RWPE2 (cell line): ENCODE measurements around the gene UGT1A8.
"Not testable (repeated sequence)": the region's sequence is repeated elsewhere in the genome, so short reads cannot be mapped to it uniquely, and the experiment has no call there.

Experiments used
- ATAC-seq: fragments of 200-7000 bp; cut with Tn5 transposase; 3 replicates; pipeline ENCODE4 v1.9.1; 2021; ENCODE audit warnings: low read depth
- DNase-seq: peaks from one replicate; pipeline ENCODE4 v3.0.0-alpha.2; 2020; ENCODE audit warnings: low spot score
- H3K27ac ChIP-seq: fragments of 450-650 bp; 2 replicates; pipeline ENCODE4 v1.5.1; 2017; ENCODE audit warnings: mild to moderate bottlenecking; ENCODE audit not compliant: poor library complexity, severe bottlenecking
- H3K27me3 ChIP-seq: fragments of 250-450 bp; sonication (Bioruptor Pico); 2 replicates; pipeline ENCODE4 v1.5.1; 2021; ENCODE audit warnings: mild to moderate bottlenecking, moderate library complexity; ENCODE audit not compliant: insufficient read depth, poor library complexity, severe bottlenecking
- H3K36me3 ChIP-seq: fragments of 250-450 bp; sonication (Bioruptor Pico); 2 replicates; pipeline ENCODE4 v1.5.1; 2020; ENCODE audit warnings: low read depth, mild to moderate bottlenecking, moderate library complexity
- H3K4me1 ChIP-seq: fragments of 250-450 bp; sonication (Bioruptor Pico); 2 replicates; pipeline ENCODE4 v1.5.1; 2021; ENCODE audit warnings: mild to moderate bottlenecking, moderate library complexity; ENCODE audit not compliant: insufficient read depth, poor library complexity, severe bottlenecking
- H3K4me3 ChIP-seq: fragments of 250-450 bp; sonication (Bioruptor Pico); 2 replicates; pipeline ENCODE4 v1.5.1; 2021; ENCODE audit warnings: mild to moderate bottlenecking, moderate library complexity; ENCODE audit not compliant: severe bottlenecking
- H3K9me3 ChIP-seq: fragments of 250-450 bp; sonication (Bioruptor Pico); 2 replicates; pipeline ENCODE4 v1.5.1; 2021; ENCODE audit warnings: mild to moderate bottlenecking, moderate library complexity; ENCODE audit not compliant: severe bottlenecking
- TF ChIP-seq, protein P1 (sequence below): fragments of 450-650 bp; IDR thresholded peaks from one replicate; pipeline ENCODE4 v1.5.1; 2017; ENCODE audit warnings: mild to moderate bottlenecking, moderate library complexity; ENCODE audit not compliant: poor library complexity, severe bottlenecking

Gene UGT1A8

DNA sequence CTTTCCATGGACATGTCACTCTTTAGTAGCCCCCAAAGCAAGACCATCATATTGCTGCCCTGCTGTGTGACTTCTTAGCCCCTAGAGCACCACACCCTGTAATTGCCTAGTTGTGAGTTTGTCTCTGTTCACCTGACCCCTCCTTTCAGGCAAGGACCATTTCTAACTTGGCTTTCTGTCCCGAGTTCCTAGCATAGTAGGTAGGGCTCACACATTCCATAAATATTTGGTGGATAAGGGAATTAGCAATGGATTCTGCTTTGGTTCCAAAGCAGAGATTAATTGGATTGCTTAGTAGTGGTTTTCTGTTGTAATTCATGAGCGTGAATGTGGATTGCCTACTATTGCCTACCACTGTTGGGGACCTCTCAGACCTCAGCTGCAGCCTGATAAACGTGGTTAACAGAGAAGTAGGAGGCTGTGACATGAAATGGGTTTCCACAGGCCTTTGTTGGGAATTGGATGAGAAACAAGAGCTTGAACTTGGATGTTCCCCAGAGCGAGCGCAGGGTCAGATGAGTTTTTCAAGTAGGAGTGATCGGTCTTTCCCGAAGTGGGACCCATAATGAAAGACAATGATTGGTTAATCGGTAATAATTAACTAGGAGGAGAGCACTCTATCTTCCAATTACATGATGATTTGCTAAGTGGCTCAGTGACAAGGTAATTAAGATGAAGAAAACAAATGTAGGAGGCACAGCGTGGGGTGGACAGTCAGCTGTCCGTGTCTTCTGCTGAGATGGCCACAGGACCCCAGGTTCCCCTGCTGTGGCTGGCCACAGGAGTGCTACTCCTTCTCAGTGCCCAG is 129.2 kb downstream of the UGT1A8 start:
- ATAC-seq (no peak), DNase-seq (no peak)
- Histone ChIP-seq H3K27ac (no peak overlapping the region), H3K36me3 (no peaks in the 10 kb centered on the region), H3K9me3 (no peaks in the 10 kb centered on the region), H3K4me1 (no peaks in the 10 kb centered on the region), H3K27me3 (no peaks in the 10 kb centered on the region), H3K4me3 (no peak overlapping the region)
- TF ChIP-seq, protein P1, sequence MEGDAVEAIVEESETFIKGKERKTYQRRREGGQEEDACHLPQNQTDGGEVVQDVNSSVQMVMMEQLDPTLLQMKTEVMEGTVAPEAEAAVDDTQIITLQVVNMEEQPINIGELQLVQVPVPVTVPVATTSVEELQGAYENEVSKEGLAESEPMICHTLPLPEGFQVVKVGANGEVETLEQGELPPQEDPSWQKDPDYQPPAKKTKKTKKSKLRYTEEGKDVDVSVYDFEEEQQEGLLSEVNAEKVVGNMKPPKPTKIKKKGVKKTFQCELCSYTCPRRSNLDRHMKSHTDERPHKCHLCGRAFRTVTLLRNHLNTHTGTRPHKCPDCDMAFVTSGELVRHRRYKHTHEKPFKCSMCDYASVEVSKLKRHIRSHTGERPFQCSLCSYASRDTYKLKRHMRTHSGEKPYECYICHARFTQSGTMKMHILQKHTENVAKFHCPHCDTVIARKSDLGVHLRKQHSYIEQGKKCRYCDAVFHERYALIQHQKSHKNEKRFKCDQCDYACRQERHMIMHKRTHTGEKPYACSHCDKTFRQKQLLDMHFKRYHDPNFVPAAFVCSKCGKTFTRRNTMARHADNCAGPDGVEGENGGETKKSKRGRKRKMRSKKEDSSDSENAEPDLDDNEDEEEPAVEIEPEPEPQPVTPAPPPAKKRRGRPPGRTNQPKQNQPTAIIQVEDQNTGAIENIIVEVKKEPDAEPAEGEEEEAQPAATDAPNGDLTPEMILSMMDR = no peak

DNA sequence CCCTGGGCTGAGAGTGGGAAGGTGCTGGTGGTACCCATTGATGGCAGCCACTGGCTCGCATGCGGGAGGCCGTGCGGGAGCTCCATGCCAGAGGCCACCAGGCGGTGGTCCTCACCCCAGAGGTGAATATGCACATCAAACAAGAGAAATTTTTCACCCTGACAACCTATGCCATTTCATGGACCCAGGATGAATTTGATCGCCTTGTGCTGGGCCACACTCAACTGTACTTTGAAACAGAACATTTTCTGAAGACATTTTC is 129.8 kb downstream of the UGT1A8 start:
- TF ChIP-seq, protein P1 = no peak
- Histone ChIP-seq H3K4me3 (no peak overlapping the region), H3K27ac (no peak overlapping the region), H3K27me3 (no peaks in the 10 kb centered on the region), H3K9me3 (no peaks in the 10 kb centered on the region), H3K4me1 (no peaks in the 10 kb centered on the region), H3K36me3 (no peaks in the 10 kb centered on the region)
- no peak for ATAC-seq
- DNase-seq = no peak

DNA sequence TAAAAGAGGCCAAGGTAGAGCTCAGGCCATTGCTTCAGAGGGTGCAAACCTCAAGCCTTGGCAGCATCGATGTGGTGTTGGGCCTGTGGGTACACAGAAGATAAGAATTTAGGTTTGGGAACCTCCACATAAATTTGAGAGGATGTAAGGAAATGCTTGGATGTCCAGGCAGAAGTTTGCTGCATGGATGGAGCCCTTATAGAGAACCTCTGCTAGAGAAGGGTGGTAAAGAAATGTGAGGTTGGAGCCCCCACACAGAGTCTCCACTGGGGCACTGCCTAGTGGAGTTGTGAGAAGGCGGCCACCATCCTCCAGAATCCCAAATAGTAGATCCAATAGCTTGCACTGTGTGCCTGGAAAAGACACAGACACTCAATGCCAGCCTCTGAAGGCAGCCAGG is 133.3 kb downstream of the UGT1A8 start:
- ATAC-seq, H3K4me3 ChIP-seq: not testable (repeated sequence)

DNA sequence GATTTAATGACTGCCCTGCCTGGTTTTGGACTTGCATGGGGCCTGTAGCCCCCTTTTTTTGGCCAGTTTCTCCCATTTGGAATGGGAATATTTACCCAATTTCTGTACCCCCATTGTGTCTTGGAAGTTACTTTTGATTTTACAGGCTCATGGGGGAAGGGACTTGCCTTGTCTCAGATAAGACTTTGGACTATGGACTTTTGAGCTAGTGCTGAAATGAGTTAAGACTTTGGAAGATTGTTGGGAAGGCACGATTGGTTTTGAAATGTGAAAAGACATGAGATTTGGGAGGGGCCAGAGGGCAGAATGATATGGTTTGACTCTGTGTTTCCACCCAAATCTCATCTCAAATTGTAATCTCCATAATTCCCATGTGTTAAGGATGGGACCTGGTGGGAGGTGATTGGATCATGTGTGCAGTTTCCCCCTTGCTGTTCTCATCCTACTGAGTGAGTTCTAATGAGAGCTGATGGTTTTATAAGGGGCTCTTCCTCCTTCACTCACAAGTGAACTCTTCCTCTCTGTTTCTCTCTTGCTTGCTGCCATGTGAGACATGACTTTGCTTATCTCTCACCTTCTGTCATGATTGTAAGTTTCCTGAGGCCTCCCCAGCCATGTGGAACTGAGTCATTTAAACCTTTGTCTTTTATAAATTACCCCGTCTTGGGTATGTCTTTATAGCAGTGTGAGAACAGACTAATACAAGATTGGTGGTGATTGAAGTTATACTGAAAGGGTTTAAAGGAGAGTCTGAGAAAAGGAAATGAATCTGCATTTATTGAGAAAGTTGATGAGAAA is 134.0 kb downstream of the UGT1A8 start:
- not testable (repeated sequence) for H3K27me3 ChIP-seq, ATAC-seq, H3K27ac ChIP-seq, H3K4me3 ChIP-seq, H3K36me3 ChIP-seq, H3K9me3 ChIP-seq, H3K4me1 ChIP-seq, DNase-seq

More for the DNA sequence above, 133.3 kb downstream of the UGT1A8 start:
- H3K9me3 ChIP-seq, H3K4me1 ChIP-seq, H3K36me3 ChIP-seq, H3K27ac ChIP-seq, DNase-seq, H3K27me3 ChIP-seq: not testable (repeated sequence)

- TF ChIP-seq, protein P1 = no peak
- H3K36me3 ChIP-seq = no peaks in the 10 kb centered on the region
- no peak for DNase-seq
- no peak for ATAC-seq
- no peaks in the 10 kb centered on the region for H3K9me3 ChIP-seq
- H3K4me1 ChIP-seq = no peaks in the 10 kb centered on the region
- H3K27ac ChIP-seq = no peak overlapping the region
- H3K27me3 ChIP-seq = no peaks in the 10 kb centered on the region
- no peak overlapping the region for H3K4me3 ChIP-seq
Measured at GRCh38 chr2:233754872-233755611, 137.6 kb downstream of the UGT1A8 start.
